Measurements from ENCODE around the gene ASTN1. TPM values are rescaled to one million over a fixed set of nuclear protein-coding genes. Genes with fewer than 3 reads are reported as not detected.

ASTN1 gene
- total RNA-seq, 4 donors from 2014 or later, result 0.13 to 3.7 (median 0.84) TPM

DNA sequence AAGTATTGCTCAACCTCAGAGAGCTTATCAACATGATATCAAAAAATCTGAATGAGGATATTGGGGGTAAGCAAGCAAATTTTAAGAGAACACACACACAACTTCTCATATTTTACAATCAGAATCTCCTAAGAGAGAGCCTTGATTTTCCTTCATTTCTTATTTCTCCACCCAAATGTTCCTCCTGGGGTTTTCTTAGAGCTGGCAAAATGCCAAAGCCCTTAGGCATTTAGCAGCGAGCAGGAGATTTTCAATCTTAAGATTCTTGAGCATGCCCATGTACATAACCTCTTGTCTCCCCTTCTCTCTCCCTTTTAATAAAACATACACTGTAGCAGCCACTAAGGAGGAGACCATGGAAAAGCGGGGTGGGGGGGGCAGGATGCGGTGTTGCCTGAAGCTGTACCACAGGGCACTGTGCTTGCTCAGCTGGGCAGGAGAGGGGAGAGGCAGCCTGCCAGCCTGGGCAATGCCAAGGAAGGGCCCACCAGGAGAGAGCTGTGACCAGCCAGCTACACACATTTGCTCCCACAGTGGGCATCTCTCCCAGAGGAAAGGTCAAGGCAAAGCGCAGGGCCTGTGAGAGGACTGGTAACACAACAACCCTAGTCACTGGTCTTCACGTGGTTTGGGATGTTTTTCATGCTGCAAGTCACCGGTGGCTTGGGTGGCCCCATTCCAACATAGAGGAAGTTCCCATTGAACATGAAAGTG is 10.6 kb upstream of the ASTN1 start:
- TF ChIP-seq, protein P1, sequence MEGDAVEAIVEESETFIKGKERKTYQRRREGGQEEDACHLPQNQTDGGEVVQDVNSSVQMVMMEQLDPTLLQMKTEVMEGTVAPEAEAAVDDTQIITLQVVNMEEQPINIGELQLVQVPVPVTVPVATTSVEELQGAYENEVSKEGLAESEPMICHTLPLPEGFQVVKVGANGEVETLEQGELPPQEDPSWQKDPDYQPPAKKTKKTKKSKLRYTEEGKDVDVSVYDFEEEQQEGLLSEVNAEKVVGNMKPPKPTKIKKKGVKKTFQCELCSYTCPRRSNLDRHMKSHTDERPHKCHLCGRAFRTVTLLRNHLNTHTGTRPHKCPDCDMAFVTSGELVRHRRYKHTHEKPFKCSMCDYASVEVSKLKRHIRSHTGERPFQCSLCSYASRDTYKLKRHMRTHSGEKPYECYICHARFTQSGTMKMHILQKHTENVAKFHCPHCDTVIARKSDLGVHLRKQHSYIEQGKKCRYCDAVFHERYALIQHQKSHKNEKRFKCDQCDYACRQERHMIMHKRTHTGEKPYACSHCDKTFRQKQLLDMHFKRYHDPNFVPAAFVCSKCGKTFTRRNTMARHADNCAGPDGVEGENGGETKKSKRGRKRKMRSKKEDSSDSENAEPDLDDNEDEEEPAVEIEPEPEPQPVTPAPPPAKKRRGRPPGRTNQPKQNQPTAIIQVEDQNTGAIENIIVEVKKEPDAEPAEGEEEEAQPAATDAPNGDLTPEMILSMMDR (IDR thresholded peaks at IDR 0.05), result no peak
- DNase-seq (ENCODE audit: low spot score) (no peak), ATAC-seq (ENCODE audit: low FRiP score) (no peak)

DNA sequence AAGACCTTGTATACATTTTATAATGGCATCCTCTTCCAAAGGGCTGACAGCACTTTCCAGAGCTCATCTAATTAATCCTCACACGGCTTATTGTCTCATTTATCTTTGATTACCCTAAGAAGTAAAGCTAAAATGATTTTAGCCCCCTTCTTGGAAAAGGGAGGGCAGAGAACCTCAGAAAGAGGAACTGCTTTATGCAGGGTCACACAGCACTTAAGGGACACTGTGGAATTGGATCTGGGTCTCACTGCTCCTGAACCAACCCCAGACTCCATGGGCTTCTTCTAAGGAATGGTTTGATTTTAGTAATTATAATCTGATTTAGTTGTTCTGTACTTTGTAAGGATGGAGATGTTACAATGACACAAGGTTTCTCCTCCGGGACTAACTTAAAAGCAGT is 9.5 kb upstream of the ASTN1 start:
- TF ChIP-seq, protein P1 (IDR thresholded peaks at IDR 0.05), result no peak
- DNase-seq (ENCODE audit: low spot score) (no peak), ATAC-seq (ENCODE audit: low FRiP score) (no peak)

DNA sequence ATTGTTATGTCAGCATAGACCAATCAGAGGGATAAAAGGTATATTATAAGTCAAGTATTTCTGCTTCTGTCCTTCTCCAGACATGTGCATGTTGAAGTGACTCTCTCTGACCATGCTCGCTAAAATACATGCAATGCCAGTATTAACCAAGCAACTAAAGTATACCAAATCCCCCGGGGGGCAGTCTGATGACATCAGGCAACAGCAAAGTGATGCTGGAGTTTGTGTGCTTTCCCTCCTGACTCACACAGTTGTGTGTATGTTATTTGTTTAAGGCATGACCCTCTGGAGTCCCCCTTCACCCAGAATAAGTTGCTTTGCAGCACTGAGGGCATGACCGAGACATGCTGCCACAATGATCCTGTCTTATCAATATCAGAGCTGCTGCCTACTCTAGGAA is 8.4 kb upstream of the ASTN1 start:
- TF ChIP-seq, protein P1 (IDR thresholded peaks at IDR 0.05), result no peak
- ATAC-seq (ENCODE audit: low FRiP score), result no peak
- DNase-seq (ENCODE audit: low spot score), result no peak

DNA sequence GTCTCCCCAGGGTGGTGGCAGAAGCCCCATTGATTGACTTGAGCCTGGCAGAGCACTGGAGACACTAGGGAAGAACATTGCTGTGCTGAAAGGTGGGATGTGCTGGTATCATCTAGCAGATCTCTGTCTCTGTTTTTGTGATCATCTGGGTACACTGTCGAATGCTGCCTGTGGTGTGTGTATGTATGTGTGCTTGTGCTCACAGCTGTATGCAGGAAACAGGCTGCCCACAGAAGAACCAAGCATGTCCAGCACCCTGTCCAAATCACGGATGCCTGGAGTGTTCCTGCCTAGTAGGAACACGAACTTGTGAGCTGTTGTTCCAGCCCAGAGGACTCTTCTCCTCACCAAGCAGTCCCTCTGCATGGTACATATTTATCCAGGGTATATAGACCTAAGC is 7.8 kb upstream of the ASTN1 start:
- TF ChIP-seq, protein P1 (IDR thresholded peaks at IDR 0.05), result no peak
- DNase-seq (ENCODE audit: low spot score) (no peak), ATAC-seq (ENCODE audit: low FRiP score) (no peak)

DNA sequence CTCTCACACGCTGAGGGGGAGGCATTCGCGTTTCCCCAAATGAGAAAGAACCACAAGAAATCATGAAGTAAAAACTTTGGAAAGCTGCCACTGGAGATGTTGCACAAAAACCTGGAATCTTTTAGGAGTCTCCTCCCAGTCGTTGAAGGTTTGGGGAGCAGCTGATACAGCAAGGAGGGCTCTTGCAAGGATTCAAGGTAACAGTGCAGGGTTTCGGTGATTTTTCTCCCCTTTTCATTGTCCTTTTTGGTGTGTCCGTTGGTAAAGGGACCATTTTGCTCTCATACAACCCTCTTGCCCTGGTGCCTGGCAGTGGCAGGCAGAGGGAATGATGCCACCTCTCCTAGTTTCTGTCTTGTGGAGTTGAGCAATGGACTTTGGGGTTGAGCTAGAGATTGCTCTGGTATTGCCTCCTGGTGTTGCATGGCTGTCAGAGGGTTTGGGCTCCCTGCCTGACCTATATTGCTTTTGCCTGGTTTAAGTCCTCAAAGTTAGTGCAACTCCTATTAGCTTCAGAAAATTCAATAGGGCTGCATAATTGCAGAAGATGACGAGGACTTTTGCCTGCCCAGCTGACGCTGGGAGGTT is 7.1 kb upstream of the ASTN1 start:
- DNase-seq (ENCODE audit: low spot score) (no peak), ATAC-seq (ENCODE audit: low FRiP score) (peak; percentile 37)
- TF ChIP-seq, protein P1 (IDR thresholded peaks at IDR 0.05), result no peak

DNA sequence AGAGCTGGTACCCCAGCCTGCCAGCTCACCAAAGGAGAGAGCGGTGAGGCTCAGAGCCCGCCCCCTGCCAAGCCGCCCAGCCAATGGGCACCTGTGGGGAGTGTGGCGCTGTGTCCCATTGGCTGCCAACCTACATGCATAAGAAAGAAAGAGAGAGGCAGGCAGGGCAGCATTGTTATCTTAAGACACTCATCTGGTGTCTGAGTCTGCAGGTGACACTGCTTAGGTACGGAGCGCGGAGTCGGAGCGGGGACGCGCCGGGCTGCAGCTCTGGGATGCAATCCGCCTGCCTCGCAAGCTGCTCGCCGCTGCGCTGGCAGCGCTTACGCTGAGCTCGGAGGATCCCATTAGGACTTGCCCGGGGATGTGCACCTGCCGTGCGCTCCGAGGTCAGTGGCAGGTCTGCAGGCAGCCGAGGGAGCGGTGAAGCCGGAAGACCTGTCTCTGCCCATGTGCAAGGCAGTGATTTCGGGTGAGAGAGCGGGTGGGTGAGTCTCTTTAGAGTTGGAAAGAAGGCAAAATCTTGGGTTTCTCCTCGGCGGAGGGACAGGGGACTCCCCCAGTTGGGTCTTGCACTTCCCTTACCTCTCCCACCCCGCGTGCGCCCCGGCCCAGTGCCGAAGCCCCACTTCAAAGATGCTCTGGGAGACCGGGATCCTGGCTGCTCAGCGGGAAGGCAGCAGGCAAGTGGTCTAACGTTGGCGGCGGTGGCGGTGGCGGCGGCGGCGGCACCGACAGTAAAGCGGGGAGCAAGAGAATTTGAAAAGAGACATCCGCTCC is 6.4 kb upstream of the ASTN1 start, which contains the start of gene BRINP2:
Gene BRINP2 (plus strand): TSS at position 203 of the 780 bp plus-strand sequence. CDS start 58,919 bp downstream, outside the sequence.
- ATAC-seq (ENCODE audit: low FRiP score), result peak; percentile 94
- TF ChIP-seq, protein P1 (IDR thresholded peaks at IDR 0.05), result no peak
- DNase-seq (ENCODE audit: low spot score), result peak; percentile 33
